ENCODE data around the gene NSMF. TPM values are rescaled to one million over a fixed set of nuclear protein-coding genes. Genes with fewer than 3 reads are reported as not detected.

The NSMF gene
- total and polyA plus RNA-seq, 2 experiments from 2014 or later, result 20.3 to 103 TPM

GRCh38 chr9:137486141-137486490 lies 27.0 kb upstream of the NSMF start:
- Histone ChIP-seq H3K4me1 (ENCODE audit: insufficient read depth) (no peaks in the 10 kb centered on the region), H3K36me3 (ENCODE audit: insufficient read depth) (no peaks in the 10 kb centered on the region), H3K79me2 (replicated peaks; ENCODE audit: insufficient read depth) (no peaks in the 10 kb centered on the region), H3K27me3 (ENCODE audit: insufficient read depth) (no peaks in the 10 kb centered on the region), H3K27ac (ENCODE audit: low read depth) (no peak overlapping the region), H3K9me2 (ENCODE audit: insufficient read depth) (no peaks in the 10 kb centered on the region), H3K4me2 (no peak overlapping the region), H3F3A (replicated peaks; ENCODE audit: low read depth) (no peaks in the 10 kb centered on the region), H4K20me1 (replicated peaks; ENCODE audit: insufficient read depth) (no peaks in the 10 kb centered on the region), H2AFZ (no peak overlapping the region), H3K4me3 (no peak overlapping the region)
- ATAC-seq, result no peak
- Mint-ChIP-seq H3K36me3 (ENCODE audit: low read depth) (no peaks in the 10 kb centered on the region), H3K27me3 (ENCODE audit: insufficient read depth, low read depth, poor library complexity) (peaks cover 3% of the 10 kb centered on the region), H3K4me3 (no peak overlapping the region), H3K9me3 (no peaks in the 10 kb centered on the region; the same call in 2 of the 3 replicates), H3K4me1 (no peaks in the 10 kb centered on the region), H3K27ac (no peak overlapping the region)
- DNase-seq (ENCODE audit: low spot score), result no peak
- no peak for TF ChIP-seq ZNF114 (CRISPR knock-in tag; IDR thresholded peaks at IDR 0.05)
- no peak for TF ChIP-seq POLR2AphosphoS5 (IDR thresholded peaks at IDR 0.05; ENCODE audit: low read depth)
- TF ChIP-seq CTCF (conservative IDR thresholded peaks at IDR 0.05; ENCODE audit: low read depth in 2 of 2), result no peak
- no peak for TF ChIP-seq NANOG (IDR thresholded peaks at IDR 0.05; ENCODE audit: borderline replicate concordance)
- TF ChIP-seq, protein P1, sequence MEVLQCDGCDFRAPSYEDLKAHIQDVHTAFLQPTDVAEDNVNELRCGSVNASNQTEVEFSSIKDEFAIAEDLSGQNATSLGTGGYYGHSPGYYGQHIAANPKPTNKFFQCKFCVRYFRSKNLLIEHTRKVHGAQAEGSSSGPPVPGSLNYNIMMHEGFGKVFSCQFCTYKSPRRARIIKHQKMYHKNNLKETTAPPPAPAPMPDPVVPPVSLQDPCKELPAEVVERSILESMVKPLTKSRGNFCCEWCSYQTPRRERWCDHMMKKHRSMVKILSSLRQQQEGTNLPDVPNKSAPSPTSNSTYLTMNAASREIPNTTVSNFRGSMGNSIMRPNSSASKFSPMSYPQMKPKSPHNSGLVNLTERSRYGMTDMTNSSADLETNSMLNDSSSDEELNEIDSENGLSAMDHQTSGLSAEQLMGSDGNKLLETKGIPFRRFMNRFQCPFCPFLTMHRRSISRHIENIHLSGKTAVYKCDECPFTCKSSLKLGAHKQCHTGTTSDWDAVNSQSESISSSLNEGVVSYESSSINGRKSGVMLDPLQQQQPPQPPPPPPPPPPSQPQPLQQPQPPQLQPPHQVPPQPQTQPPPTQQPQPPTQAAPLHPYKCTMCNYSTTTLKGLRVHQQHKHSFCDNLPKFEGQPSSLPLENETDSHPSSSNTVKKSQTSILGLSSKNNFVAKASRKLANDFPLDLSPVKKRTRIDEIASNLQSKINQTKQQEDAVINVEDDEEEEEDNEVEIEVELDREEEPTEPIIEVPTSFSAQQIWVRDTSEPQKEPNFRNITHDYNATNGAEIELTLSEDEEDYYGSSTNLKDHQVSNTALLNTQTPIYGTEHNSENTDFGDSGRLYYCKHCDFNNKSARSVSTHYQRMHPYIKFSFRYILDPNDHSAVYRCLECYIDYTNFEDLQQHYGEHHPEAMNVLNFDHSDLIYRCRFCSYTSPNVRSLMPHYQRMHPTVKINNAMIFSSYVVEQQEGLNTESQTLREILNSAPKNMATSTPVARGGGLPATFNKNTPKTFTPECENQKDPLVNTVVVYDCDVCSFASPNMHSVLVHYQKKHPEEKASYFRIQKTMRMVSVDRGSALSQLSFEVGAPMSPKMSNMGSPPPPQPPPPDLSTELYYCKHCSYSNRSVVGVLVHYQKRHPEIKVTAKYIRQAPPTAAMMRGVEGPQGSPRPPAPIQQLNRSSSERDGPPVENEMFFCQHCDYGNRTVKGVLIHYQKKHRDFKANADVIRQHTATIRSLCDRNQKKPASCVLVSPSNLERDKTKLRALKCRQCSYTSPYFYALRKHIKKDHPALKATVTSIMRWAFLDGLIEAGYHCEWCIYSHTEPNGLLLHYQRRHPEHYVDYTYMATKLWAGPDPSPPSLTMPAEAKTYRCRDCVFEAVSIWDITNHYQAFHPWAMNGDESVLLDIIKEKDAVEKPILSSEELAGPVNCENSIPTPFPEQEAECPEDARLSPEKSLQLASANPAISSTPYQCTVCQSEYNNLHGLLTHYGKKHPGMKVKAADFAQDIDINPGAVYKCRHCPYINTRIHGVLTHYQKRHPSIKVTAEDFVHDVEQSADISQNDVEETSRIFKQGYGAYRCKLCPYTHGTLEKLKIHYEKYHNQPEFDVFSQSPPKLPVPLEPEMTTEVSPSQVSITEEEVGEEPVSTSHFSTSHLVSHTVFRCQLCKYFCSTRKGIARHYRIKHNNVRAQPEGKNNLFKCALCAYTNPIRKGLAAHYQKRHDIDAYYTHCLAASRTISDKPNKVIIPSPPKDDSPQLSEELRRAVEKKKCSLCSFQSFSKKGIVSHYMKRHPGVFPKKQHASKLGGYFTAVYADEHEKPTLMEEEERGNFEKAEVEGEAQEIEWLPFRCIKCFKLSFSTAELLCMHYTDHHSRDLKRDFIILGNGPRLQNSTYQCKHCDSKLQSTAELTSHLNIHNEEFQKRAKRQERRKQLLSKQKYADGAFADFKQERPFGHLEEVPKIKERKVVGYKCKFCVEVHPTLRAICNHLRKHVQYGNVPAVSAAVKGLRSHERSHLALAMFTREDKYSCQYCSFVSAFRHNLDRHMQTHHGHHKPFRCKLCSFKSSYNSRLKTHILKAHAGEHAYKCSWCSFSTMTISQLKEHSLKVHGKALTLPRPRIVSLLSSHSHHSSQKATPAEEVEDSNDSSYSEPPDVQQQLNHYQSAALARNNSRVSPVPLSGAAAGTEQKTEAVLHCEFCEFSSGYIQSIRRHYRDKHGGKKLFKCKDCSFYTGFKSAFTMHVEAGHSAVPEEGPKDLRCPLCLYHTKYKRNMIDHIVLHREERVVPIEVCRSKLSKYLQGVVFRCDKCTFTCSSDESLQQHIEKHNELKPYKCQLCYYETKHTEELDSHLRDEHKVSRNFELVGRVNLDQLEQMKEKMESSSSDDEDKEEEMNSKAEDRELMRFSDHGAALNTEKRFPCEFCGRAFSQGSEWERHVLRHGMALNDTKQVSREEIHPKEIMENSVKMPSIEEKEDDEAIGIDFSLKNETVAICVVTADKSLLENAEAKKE (CRISPR knock-in tag; IDR thresholded peaks at IDR 0.05), result no peak
- TF ChIP-seq EZH2 (IDR thresholded peaks at IDR 0.05; ENCODE audit: low read depth, unreplicated experiment), result no peak
- TF ChIP-seq EZH2phosphoT487 (IDR thresholded peaks at IDR 0.05; ENCODE audit: unreplicated experiment), result no peak
